ENCODE results near the gene PATE4.

The PATE4 gene

DNA sequence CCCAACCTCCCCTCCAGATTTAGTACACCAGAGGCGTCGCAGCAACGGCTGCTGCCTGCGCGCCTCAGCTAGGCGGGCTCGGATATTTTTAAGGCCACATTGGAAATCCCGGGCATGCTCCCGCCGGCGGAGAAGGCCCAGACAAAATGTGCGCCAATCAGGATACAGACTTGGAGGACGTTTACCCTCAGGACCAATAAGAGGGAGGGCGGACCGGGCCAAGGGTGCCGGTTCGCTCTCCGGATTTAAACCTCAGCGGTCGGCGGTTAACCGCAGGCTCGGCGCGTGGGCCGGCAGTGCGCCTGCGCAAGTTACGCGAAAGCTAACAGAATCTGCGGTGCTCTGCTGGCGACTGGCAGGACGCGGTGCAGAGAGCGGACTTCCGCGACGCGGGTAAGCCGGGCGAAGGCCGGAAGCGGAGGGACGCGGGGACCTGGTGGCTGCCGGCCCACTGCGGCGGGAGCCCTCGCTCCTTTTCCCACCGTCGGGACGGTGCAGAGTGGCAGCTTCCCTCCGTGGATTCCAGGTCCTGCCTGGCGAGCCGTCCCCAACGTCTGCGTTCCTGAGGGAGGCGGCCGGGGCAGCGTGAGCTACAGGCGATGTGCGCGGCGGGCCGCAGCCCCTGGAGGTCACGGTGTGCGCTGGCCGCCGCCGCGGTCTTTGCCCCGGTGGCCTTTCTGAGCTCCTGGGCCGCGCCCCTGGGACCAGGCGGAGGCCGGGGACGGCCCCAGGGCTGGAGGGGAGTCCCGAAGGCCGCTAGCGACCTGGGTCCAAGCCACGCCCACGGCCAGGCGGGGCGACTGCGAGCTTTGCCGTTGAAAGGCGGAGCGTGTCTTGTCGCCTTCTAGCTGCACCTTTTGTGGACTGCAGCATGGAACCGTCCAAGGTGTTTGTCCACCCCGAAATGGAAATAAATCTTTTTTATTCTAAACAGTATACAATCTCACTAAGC lies 54.5 kb downstream of the PATE4 start, which contains the start of gene HYLS1:
Gene HYLS1, plus strand, starts transcription at position 296 of the 952 bp plus-strand sequence. CDS start 11,701 bp downstream, outside the sequence.
- DNase-seq (ENCODE audit: low read depth in 2 of 3, low spot score in 2 of 3), result peak; percentile 97

Data from activated CD8-positive, alpha-beta memory T cell treated with anti-CD3 and anti-CD28 coated beads for 48 hours (primary cell).